Measurements from ENCODE around the gene KRTAP17-1.

Gene KRTAP17-1

GRCh38 chr17:41267711-41268110, 47.8 kb downstream of the KRTAP17-1 start:
- TF ChIP-seq CTCF (IDR thresholded peaks at IDR 0.05; ENCODE audit: control insufficient read depth, insufficient read depth, low read depth, low read length, missing control alignments) = no peak
- no peak for DNase-seq (ENCODE audit: low read depth)
- no peak overlapping the region for H3K4me3 ChIP-seq (ENCODE audit: control insufficient read depth, low read depth, low read length)

GRCh38 chr17:41265078-41265477, 50.4 kb downstream of the KRTAP17-1 start, which contains the start of gene KRTAP9-6:
TSS of gene KRTAP9-6 (plus strand) at chr17:41265378. CDS start at chr17:41265378, 0 bp downstream.
- DNase-seq (ENCODE audit: low read depth) = no peak
- H3K4me3 ChIP-seq (ENCODE audit: control insufficient read depth, low read depth, low read length) = no peak within 1 kb of the TSS
- TF ChIP-seq CTCF (IDR thresholded peaks at IDR 0.05; ENCODE audit: control insufficient read depth, insufficient read depth, low read depth, low read length, missing control alignments) = no peak
